Measurements from ENCODE around the gene CA11. TPM values are rescaled to one million over a fixed set of nuclear protein-coding genes. Genes with fewer than 3 reads are reported as not detected.

Gene CA11
- total and polyA plus RNA-seq, 9 donors: 6.2 to 22.1 (median 13.8) TPM

DNA sequence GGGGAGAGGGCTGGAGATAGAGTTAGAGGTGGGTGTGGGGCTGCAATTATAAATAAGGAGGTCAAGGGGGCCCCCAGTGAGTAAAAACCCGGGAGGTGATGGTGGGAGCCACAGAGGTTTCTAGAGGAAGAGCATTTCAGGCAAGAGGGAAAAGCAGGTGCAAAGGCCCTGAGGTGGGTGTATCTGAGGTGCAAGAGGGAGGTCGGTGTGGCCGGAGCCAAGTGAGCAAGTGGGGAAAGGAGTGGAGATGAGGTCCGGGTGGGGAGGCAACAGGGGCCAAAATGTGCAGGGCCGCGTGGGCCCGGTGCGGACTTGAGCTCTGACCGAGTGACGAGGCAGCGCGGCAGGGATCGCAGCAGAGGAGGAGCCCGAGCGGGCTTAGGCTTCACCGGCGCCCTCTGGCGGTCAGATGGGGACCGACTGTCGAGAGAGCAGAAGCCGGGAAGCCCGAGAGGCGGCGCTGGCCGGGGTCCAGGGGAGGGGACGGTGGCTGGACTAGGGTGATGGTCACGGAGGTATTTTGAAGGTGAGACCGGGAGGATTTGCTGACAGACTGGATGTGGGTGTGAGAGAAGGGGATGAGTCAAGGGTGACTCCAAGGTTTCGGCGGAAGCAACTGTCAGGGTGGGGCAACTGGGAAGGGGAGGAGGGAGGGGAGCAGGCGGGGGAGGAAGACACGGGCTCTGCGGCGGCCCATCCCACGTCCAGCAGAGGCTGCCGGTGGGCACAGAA lies 57.2 kb downstream of the CA11 start:
- 4% methylated on average over 36 of the region's 36 CpGs for WGBS (ENCODE audit: insufficient coverage)
- no peak overlapping the region for H3K27ac ChIP-seq (ENCODE audit: low read length)
- H3K27me3 ChIP-seq (ENCODE audit: control insufficient read depth, insufficient read depth, low read length): peaks cover 9% of the 10 kb centered on the region
- H3K36me3 ChIP-seq (ENCODE audit: control insufficient read depth, insufficient read depth, low read length): no peaks in the 10 kb centered on the region
- no peaks in the 10 kb centered on the region for H3K9me3 ChIP-seq (replicated peaks; ENCODE audit: control insufficient read depth, low read depth, low read length)
- DNase-seq: peak; percentile 90
- peak overlapping the region; percentile 26 for H3K4me3 ChIP-seq (ENCODE audit: low read length)
- H3K4me1 ChIP-seq (ENCODE audit: control insufficient read depth, insufficient read depth, low read length): peaks cover 12% of the 10 kb centered on the region

Other genes starting within 250 kb of the CA11 start
- gene GRWD1, start 200.2 kb downstream of the CA11 start, total RNA-seq: 21.0 TPM
- 10 to 100 TPM; 20.4 to 29.9 (median 25.8) TPM for gene GRWD1, start 200.2 kb downstream of the CA11 start, polyA plus RNA-seq (ENCODE audit: insufficient read depth in 1 of 8, insufficient read length in 8 of 8, low replicate concordance in 1 of 8)
- gene KCNJ14, start 190.6 kb downstream of the CA11 start, total RNA-seq: 0.49 TPM
- 1 to 10 TPM in 2 of 8 donors, under 1 TPM in 6; 0.48 to 1.2 (median 0.92) TPM for gene KCNJ14, start 190.6 kb downstream of the CA11 start, polyA plus RNA-seq (ENCODE audit: insufficient read depth in 1 of 8, insufficient read length in 8 of 8, low replicate concordance in 1 of 8)
- 24.2 TPM for gene CYTH2, start 176.8 kb downstream of the CA11 start, total RNA-seq
- gene CYTH2, start 176.8 kb downstream of the CA11 start, polyA plus RNA-seq (ENCODE audit: insufficient read depth in 1 of 8, insufficient read length in 8 of 8, low replicate concordance in 1 of 8): 10 to 100 TPM; 37.4 to 54.5 (median 45.1) TPM
- gene LMTK3, start 134.4 kb downstream of the CA11 start, total RNA-seq: 0.04 TPM
- gene LMTK3, start 134.4 kb downstream of the CA11 start, polyA plus RNA-seq (ENCODE audit: insufficient read depth in 1 of 8, insufficient read length in 8 of 8, low replicate concordance in 1 of 8): under 1 TPM in 7 of 8 donors, not detected in 1; 0.03 to 0.39 (median 0.18) TPM
- gene SULT2B1, start 94.0 kb downstream of the CA11 start, total RNA-seq: 0.13 TPM
- gene SULT2B1, start 94.0 kb downstream of the CA11 start, polyA plus RNA-seq (ENCODE audit: insufficient read depth in 1 of 8, insufficient read length in 8 of 8, low replicate concordance in 1 of 8): 1 to 10 TPM in 1 of 8 donors, under 1 TPM in 6, not detected in 1; 0.11 to 2.9 (median 0.27) TPM
- not detected for gene SPACA4, start 39.4 kb downstream of the CA11 start, total RNA-seq
- not detected for gene SPACA4, start 39.4 kb downstream of the CA11 start, polyA plus RNA-seq (ENCODE audit: insufficient read depth in 1 of 8, insufficient read length in 8 of 8, low replicate concordance in 1 of 8)
- 0.13 TPM for gene FAM83E, start 31.1 kb downstream of the CA11 start, total RNA-seq
- gene FAM83E, start 31.1 kb downstream of the CA11 start, polyA plus RNA-seq (ENCODE audit: insufficient read depth in 1 of 8, insufficient read length in 8 of 8, low replicate concordance in 1 of 8): 1 to 10 TPM in 1 of 8 donors, under 1 TPM in 6, not detected in 1; 0.11 to 1.2 (median 0.18) TPM
- 2,914 TPM for gene RPL18, start 27.0 kb downstream of the CA11 start, total RNA-seq
- 1,000 to 10,000 TPM; 1,793 to 2,160 (median 1,901) TPM for gene RPL18, start 27.0 kb downstream of the CA11 start, polyA plus RNA-seq (ENCODE audit: insufficient read depth in 1 of 8, insufficient read length in 8 of 8, low replicate concordance in 1 of 8)
- 4.1 TPM for gene SPHK2, start 26.7 kb downstream of the CA11 start, total RNA-seq
- gene SPHK2, start 26.7 kb downstream of the CA11 start, polyA plus RNA-seq (ENCODE audit: insufficient read depth in 1 of 8, insufficient read length in 8 of 8, low replicate concordance in 1 of 8): 10 to 100 TPM in 4 of 8 donors, 1 to 10 TPM in 4; 7.0 to 11.8 (median 9.9) TPM
- 9.8 TPM for gene DBP, start 8.8 kb downstream of the CA11 start, total RNA-seq
- 10 to 100 TPM in 1 of 8 donors, 1 to 10 TPM in 7; 3.0 to 10.8 (median 6.2) TPM for gene DBP, start 8.8 kb downstream of the CA11 start, polyA plus RNA-seq (ENCODE audit: insufficient read depth in 1 of 8, insufficient read length in 8 of 8, low replicate concordance in 1 of 8)
- gene NTN5, start 26.8 kb upstream of the CA11 start, total RNA-seq: 0.18 TPM
- gene NTN5, start 26.8 kb upstream of the CA11 start, polyA plus RNA-seq (ENCODE audit: insufficient read depth in 1 of 8, insufficient read length in 8 of 8, low replicate concordance in 1 of 8): 1 to 10 TPM in 7 of 8 donors, under 1 TPM in 1; 0.64 to 8.5 (median 2.2) TPM
- not detected for gene FUT2, start 49.8 kb upstream of the CA11 start, total RNA-seq
- gene FUT2, start 49.8 kb upstream of the CA11 start, polyA plus RNA-seq (ENCODE audit: insufficient read depth in 1 of 8, insufficient read length in 8 of 8, low replicate concordance in 1 of 8): 1 to 10 TPM in 4 of 8 donors, under 1 TPM in 4; 0.53 to 3.8 (median 0.95) TPM
- 29.2 TPM for gene MAMSTR, start 73.5 kb upstream of the CA11 start, total RNA-seq
- gene MAMSTR, start 73.5 kb upstream of the CA11 start, polyA plus RNA-seq (ENCODE audit: insufficient read depth in 1 of 8, insufficient read length in 8 of 8, low replicate concordance in 1 of 8): 100 to 1,000 TPM in 4 of 8 donors, 10 to 100 TPM in 4; 59.8 to 160 (median 113) TPM
- gene RASIP1, start 94.4 kb upstream of the CA11 start, total RNA-seq: 14.1 TPM
- gene RASIP1, start 94.4 kb upstream of the CA11 start, polyA plus RNA-seq (ENCODE audit: insufficient read depth in 1 of 8, insufficient read length in 8 of 8, low replicate concordance in 1 of 8): 10 to 100 TPM; 17.6 to 27.7 (median 25.0) TPM
- 0.04 TPM for gene IZUMO1, start 100.7 kb upstream of the CA11 start, total RNA-seq
- gene IZUMO1, start 100.7 kb upstream of the CA11 start, polyA plus RNA-seq (ENCODE audit: insufficient read depth in 1 of 8, insufficient read length in 8 of 8, low replicate concordance in 1 of 8): 1 to 10 TPM in 2 of 8 donors, under 1 TPM in 6; 0.20 to 1.1 (median 0.85) TPM
- gene FUT1, start 106.5 kb upstream of the CA11 start, total RNA-seq: 1.1 TPM
- gene FUT1, start 106.5 kb upstream of the CA11 start, polyA plus RNA-seq (ENCODE audit: insufficient read depth in 1 of 8, insufficient read length in 8 of 8, low replicate concordance in 1 of 8): 1 to 10 TPM in 7 of 8 donors, under 1 TPM in 1; 0.75 to 1.5 (median 1.3) TPM
- not detected for gene FGF21, start 109.3 kb upstream of the CA11 start, total RNA-seq
- under 1 TPM in 1 of 8 donors, not detected in 7; 0.25 TPM for gene FGF21, start 109.3 kb upstream of the CA11 start, polyA plus RNA-seq (ENCODE audit: insufficient read depth in 1 of 8, insufficient read length in 8 of 8, low replicate concordance in 1 of 8)
- 18.8 TPM for gene BCAT2, start 164.8 kb upstream of the CA11 start, total RNA-seq
- 10 to 100 TPM; 21.2 to 32.7 (median 24.6) TPM for gene BCAT2, start 164.8 kb upstream of the CA11 start, polyA plus RNA-seq (ENCODE audit: insufficient read depth in 1 of 8, insufficient read length in 8 of 8, low replicate concordance in 1 of 8)
- 2.7 TPM for gene HSD17B14, start 190.3 kb upstream of the CA11 start, total RNA-seq
- 1 to 10 TPM; 1.9 to 8.3 (median 4.3) TPM for gene HSD17B14, start 190.3 kb upstream of the CA11 start, polyA plus RNA-seq (ENCODE audit: insufficient read depth in 1 of 8, insufficient read length in 8 of 8, low replicate concordance in 1 of 8)
- 18.7 TPM for gene PLEKHA4, start 222.4 kb upstream of the CA11 start, total RNA-seq
- 10 to 100 TPM; 34.9 to 59.0 (median 38.4) TPM for gene PLEKHA4, start 222.4 kb upstream of the CA11 start, polyA plus RNA-seq (ENCODE audit: insufficient read depth in 1 of 8, insufficient read length in 8 of 8, low replicate concordance in 1 of 8)
- 32.2 TPM for gene PPP1R15A, start 226.2 kb upstream of the CA11 start, total RNA-seq
- gene PPP1R15A, start 226.2 kb upstream of the CA11 start, polyA plus RNA-seq (ENCODE audit: insufficient read depth in 1 of 8, insufficient read length in 8 of 8, low replicate concordance in 1 of 8): 10 to 100 TPM; 49.0 to 84.7 (median 57.3) TPM